VCaP (cell line): ENCODE results near the gene BRD3OS.
"Not testable (repeated sequence)": the region's sequence is repeated elsewhere in the genome, so short reads cannot be mapped to it uniquely, and the experiment has no call there.

ENCODE experiments used
- H3K27ac ChIP-seq: fragments of 450-650 bp; 2 replicates; pipeline ENCODE4 v1.5.1; 2017
- CTCF ChIP-seq: fragments of 450-650 bp; conservative IDR thresholded peaks from 2 replicates; pipeline ENCODE4 v1.5.1; 2017; ENCODE audit warnings: mild to moderate bottlenecking, moderate library complexity

Gene BRD3OS

DNA sequence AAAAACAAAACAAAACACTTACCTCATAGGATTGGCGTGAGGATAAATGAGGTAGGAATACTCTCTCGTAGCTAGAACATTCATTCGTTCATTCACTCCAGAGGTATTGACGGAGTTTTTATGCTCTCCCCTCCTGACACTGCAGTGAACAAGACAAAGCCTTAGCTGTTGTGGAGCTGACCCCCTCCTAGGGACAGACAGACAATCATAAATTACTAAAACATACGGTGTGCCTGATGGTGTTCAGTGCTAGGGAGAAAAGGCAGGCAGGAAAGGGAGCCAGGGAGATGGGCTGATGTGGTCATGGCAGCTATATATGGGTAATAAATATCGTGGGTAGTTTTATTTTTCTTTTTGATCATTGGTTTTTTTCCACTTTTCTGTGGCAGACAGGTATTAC is 48.2 kb downstream of the BRD3OS start:
- no peak overlapping the region for H3K27ac ChIP-seq
- no peak for TF ChIP-seq CTCF

- H3K27ac ChIP-seq: not testable (repeated sequence)
Measured at GRCh38 chr9:134075689-134076088, 50.4 kb downstream of the BRD3OS start.

GRCh38 chr9:134076644-134077043 is 51.4 kb downstream of the BRD3OS start:
- TF ChIP-seq CTCF: no peak
- no peak overlapping the region for H3K27ac ChIP-seq
